ENCODE data around the gene KCNK1. TPM values are rescaled to one million over a fixed set of nuclear protein-coding genes. Genes with fewer than 3 reads are reported as not detected.
"Not testable (repeated sequence)": the region's sequence is repeated elsewhere in the genome, so short reads cannot be mapped to it uniquely, and the experiment has no call there.

KCNK1 gene
- polyA plus RNA-seq, 6 donors from 2014 or later = not detected

GRCh38 chr1:233611363-233611762 lies 2.5 kb upstream of the KCNK1 start:
- not testable (repeated sequence) for H3K36me3 Mint-ChIP-seq; H3K4me1 Mint-ChIP-seq; ATAC-seq (ENCODE audit: low read depth in 2 of 2); H3K27ac Mint-ChIP-seq; H3K4me3 Mint-ChIP-seq; DNase-seq
- Mint-ChIP-seq H3K27me3 (peaks cover 39 to 79% (median 60%) of the 10 kb centered on the region in 3 donors), H3K9me3 (peaks cover 0 to 11% (median 1%) of the 10 kb centered on the region in 7 donors)

- peaks cover 0 to 11% (median 2%) of the 10 kb centered on the region in 7 donors for H3K9me3 Mint-ChIP-seq
- no peak overlapping the region for H3K27ac Mint-ChIP-seq
- H3K4me1 Mint-ChIP-seq = peaks cover 6 to 10% (median 8%) of the 10 kb centered on the region in 3 donors
- no peak overlapping the region for H3K4me3 Mint-ChIP-seq
- DNase-seq (no peak), ATAC-seq (ENCODE audit: low read depth in 2 of 2) (no peak)
- peaks cover 0 to 5% of the 10 kb centered on the region in 2 donors for H3K36me3 Mint-ChIP-seq
- peaks cover 46 to 83% (median 72%) of the 10 kb centered on the region in 3 donors for H3K27me3 Mint-ChIP-seq
These were observed 352 bp downstream of the KCNK1 start for GRCh38 chr1:233614173-233614742.

DNA sequence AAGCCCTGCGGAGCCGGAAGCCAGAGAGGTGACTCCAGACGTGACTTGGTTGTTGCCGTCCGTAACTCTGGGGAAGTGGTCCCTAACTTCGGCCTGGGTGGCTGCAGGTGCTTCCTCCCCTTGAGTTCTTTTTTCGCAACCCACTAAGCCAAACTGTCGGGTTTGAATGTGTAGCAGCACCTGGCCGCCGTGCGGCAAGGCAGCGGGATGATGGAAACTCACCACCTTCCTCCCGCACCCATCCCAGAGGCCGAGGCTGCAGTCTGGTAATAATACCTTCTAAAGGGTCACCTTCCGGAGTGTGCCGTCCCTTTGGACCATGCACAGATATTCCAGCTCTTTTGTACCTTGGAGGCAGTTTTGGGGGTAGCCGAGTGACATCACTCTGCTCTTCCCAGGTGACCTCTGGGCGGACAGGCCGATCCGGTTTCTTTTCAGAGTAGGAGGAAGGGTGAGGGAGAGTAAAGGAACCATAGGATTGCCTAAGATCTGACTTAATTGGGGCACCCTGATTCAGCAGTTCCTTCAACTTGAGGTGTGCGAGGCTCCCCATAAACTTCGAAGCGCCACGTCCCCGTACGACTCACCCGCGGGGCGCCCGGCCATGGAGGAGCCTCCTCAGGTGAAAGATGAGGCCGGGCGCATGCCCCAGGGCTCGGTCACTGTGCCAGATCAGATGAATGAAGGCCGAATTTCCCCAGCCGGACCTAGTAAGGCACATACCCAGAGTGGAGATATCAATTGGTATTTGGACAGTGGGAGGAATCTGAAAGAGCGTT lies 1.0 kb downstream of the KCNK1 start:
- no peak for ATAC-seq (ENCODE audit: low read depth in 2 of 2)
- DNase-seq = no peak
- Mint-ChIP-seq H3K27ac (no peak overlapping the region), H3K27me3 (peaks cover 40 to 80% (median 69%) of the 10 kb centered on the region in 3 donors), H3K9me3 (peaks cover 0 to 11% (median 2%) of the 10 kb centered on the region in 7 donors), H3K36me3 (peaks cover 0 to 5% of the 10 kb centered on the region in 2 donors), H3K4me1 (peaks cover 6 to 10% (median 8%) of the 10 kb centered on the region in 3 donors), H3K4me3 (no peak overlapping the region)

DNA sequence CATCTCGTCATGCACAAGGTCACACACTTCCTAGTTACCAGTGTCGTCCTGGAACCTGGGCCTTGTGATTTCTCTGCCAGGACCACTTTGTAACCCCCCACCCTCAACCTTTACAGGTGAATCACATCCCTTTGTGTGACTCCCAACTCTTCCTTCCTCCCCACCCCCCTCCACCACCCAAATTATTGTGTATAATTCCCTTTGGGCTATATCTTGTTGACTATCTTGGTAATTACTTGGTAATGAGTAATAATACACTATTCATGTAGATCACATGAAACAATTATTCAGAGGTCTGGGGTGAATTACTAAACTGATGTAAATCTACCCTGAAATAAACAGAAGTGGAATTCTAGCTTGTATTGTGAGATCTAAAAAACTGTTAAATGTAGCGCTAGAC lies 1.7 kb downstream of the KCNK1 start:
- peaks cover 0 to 5% of the 10 kb centered on the region in 2 donors for H3K36me3 Mint-ChIP-seq
- H3K9me3 Mint-ChIP-seq = peaks cover 0 to 11% (median 2%) of the 10 kb centered on the region in 7 donors
- H3K27me3 Mint-ChIP-seq = peaks cover 39 to 77% (median 67%) of the 10 kb centered on the region in 3 donors
- no peak for ATAC-seq (ENCODE audit: low read depth in 2 of 2)
- no peak for DNase-seq
- no peak overlapping the region for H3K27ac Mint-ChIP-seq
- H3K4me1 Mint-ChIP-seq = peaks cover 6 to 10% (median 8%) of the 10 kb centered on the region in 3 donors
- no peak overlapping the region for H3K4me3 Mint-ChIP-seq

GRCh38 chr1:233617025-233617424 lies 3.1 kb downstream of the KCNK1 start:
- H3K36me3 Mint-ChIP-seq = peaks cover 0 to 5% of the 10 kb centered on the region in 2 donors
- peaks cover 30 to 68% (median 53%) of the 10 kb centered on the region in 3 donors for H3K27me3 Mint-ChIP-seq
- ATAC-seq (ENCODE audit: low read depth in 2 of 2) = no peak
- DNase-seq = no peak
- H3K4me1 Mint-ChIP-seq = peaks cover 6 to 10% (median 8%) of the 10 kb centered on the region in 3 donors
- no peak overlapping the region for H3K4me3 Mint-ChIP-seq
- H3K27ac Mint-ChIP-seq = no peak overlapping the region
- peaks cover 0 to 6% (median 0%) of the 10 kb centered on the region in 7 donors for H3K9me3 Mint-ChIP-seq

DNA sequence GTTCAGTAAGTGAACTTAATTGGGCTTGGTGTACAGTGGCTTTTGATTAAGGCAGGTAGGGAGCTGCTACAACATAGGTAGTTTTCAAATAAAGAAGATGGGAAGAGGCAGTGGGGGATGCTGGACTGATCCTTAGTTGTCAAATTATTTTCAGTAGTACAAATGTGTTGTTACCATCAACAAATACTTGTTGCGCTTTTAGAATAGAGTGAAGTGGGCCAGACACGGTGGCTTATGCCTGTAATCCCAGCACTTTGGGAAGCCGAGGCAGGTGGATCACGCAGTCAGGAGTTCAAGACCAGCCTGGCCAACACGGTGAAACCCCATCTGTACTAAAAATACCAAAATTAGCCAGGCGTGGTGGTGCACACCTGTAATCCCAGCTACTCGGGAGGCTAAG lies 5.5 kb downstream of the KCNK1 start:
- not testable (repeated sequence) for ATAC-seq (ENCODE audit: low read depth in 2 of 2); H3K9me3 Mint-ChIP-seq; H3K27ac Mint-ChIP-seq; H3K4me3 Mint-ChIP-seq; DNase-seq; H3K4me1 Mint-ChIP-seq; H3K36me3 Mint-ChIP-seq
- peaks cover 20 to 57% (median 45%) of the 10 kb centered on the region in 3 donors for H3K27me3 Mint-ChIP-seq

DNA sequence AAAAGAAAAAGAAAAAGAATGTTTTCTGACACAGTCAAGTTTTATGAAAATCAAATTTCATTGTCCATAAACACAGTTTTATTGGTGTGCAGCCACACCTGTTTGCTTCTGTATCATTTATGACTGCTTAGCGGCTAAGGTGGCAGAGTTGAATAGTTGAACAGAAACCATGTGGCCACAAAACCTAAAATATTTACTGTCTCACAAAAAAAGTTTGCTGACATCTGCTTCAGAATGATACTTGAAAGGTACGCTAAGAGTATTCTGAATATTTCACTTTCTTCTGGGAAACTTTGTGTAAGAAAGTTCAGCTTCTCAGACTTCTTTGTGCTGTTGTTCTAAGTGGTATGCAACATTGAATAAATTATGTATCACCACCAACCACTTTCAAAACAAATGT lies 6.2 kb downstream of the KCNK1 start:
- Mint-ChIP-seq H3K9me3 (peaks cover 0 to 6% (median 0%) of the 10 kb centered on the region in 7 donors), H3K4me3 (no peak overlapping the region), H3K4me1 (peaks cover 0 to 4% (median 0%) of the 10 kb centered on the region in 3 donors), H3K27ac (no peak overlapping the region), H3K27me3 (peaks cover 20 to 51% (median 39%) of the 10 kb centered on the region in 3 donors), H3K36me3 (no peaks in the 10 kb centered on the region)
- no peak for ATAC-seq (ENCODE audit: low read depth in 2 of 2)
- no peak for DNase-seq

DNA sequence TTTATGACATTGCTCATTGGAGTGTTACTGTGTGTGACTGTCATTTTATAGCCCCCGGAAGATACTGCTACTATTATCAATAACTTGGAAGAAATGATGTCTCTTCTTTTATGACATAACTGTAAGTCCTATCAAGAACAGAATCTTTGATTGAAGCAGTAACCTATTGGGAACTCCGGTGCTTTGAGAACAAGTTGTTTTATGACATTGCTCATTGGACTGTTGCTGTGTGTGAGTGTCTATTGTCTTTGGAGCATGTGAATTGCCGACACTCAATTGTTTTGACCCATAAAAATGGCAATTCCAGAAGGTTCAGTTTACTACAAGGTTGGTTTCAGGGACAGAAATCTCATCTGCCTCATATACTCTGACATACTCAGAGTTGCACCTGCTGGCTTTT lies 8.0 kb downstream of the KCNK1 start:
- Mint-ChIP-seq H3K4me1 (no peaks in the 10 kb centered on the region), H3K9me3 (peaks cover 0 to 2% (median 0%) of the 10 kb centered on the region in 7 donors), H3K27ac (no peak overlapping the region), H3K36me3 (no peaks in the 10 kb centered on the region), H3K27me3 (peaks cover 8 to 32% (median 20%) of the 10 kb centered on the region in 3 donors), H3K4me3 (no peak overlapping the region)
- DNase-seq (no peak), ATAC-seq (ENCODE audit: low read depth in 2 of 2) (no peak)

GRCh38 chr1:233624289-233624688 lies 10.4 kb downstream of the KCNK1 start:
- Mint-ChIP-seq H3K27me3 (peaks cover 2 to 17% (median 9%) of the 10 kb centered on the region in 3 donors), H3K9me3 (peaks cover 0 to 4% (median 0%) of the 10 kb centered on the region in 7 donors), H3K4me3 (no peak overlapping the region), H3K36me3 (no peaks in the 10 kb centered on the region), H3K4me1 (no peaks in the 10 kb centered on the region), H3K27ac (no peak overlapping the region)
- ATAC-seq (ENCODE audit: low read depth in 2 of 2) (no peak), DNase-seq (no peak)

- no peaks in the 10 kb centered on the region for H3K4me1 Mint-ChIP-seq
- peaks cover 0 to 5% (median 0%) of the 10 kb centered on the region in 7 donors for H3K9me3 Mint-ChIP-seq
- H3K36me3 Mint-ChIP-seq = no peaks in the 10 kb centered on the region
- ATAC-seq (ENCODE audit: low read depth in 2 of 2) (no peak), DNase-seq (no peak)
- no peak overlapping the region for H3K4me3 Mint-ChIP-seq
- no peak overlapping the region for H3K27ac Mint-ChIP-seq
- peaks cover 6 to 13% (median 9%) of the 10 kb centered on the region in 3 donors for H3K27me3 Mint-ChIP-seq
These were observed 11.2 kb downstream of the KCNK1 start for GRCh38 chr1:233625087-233625486.

- Mint-ChIP-seq H3K4me3 (no peak overlapping the region), H3K27ac (no peak overlapping the region), H3K4me1 (no peaks in the 10 kb centered on the region), H3K36me3 (no peaks in the 10 kb centered on the region), H3K27me3 (peaks cover 6 to 13% (median 9%) of the 10 kb centered on the region in 3 donors), H3K9me3 (peaks cover 0 to 5% (median 0%) of the 10 kb centered on the region in 7 donors)
- no peak for DNase-seq
- no peak for ATAC-seq (ENCODE audit: low read depth in 2 of 2)
These were observed 11.6 kb downstream of the KCNK1 start for GRCh38 chr1:233625510-233625981.

DNA sequence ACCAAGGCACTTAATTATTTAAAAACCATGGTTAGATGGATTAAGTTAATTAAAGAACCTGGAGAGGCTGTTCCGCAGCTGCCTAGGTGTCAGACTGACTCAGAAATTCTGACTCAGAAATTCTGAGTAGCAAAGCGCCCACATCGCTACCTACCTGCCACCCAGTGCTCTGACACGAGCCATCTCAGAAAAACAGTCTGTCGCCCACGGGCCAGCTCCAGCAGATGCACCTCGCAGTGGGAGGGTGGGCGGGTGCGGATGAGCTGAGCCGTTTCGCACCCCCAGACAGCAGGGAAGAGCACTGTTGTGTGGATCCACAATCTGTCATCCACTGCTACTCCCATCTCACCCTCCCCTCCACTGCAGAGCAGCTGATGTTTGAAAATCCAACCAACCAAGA lies 13.5 kb downstream of the KCNK1 start:
- no peak for DNase-seq
- Mint-ChIP-seq H3K4me1 (no peaks in the 10 kb centered on the region), H3K4me3 (no peak overlapping the region), H3K27me3 (peaks cover 4 to 6% (median 6%) of the 10 kb centered on the region in 3 donors), H3K9me3 (peaks cover 0 to 5% (median 0%) of the 10 kb centered on the region in 7 donors), H3K36me3 (no peaks in the 10 kb centered on the region), H3K27ac (no peak overlapping the region)
- ATAC-seq (ENCODE audit: low read depth in 2 of 2) = no peak

- ATAC-seq (ENCODE audit: low read depth in 2 of 2) = no peak
- H3K9me3 Mint-ChIP-seq = peaks cover 0 to 5% (median 0%) of the 10 kb centered on the region in 7 donors
- H3K27ac Mint-ChIP-seq = no peak overlapping the region
- no peak overlapping the region for H3K4me3 Mint-ChIP-seq
- no peaks in the 10 kb centered on the region for H3K4me1 Mint-ChIP-seq
- no peaks in the 10 kb centered on the region for H3K36me3 Mint-ChIP-seq
- DNase-seq = no peak
- H3K27me3 Mint-ChIP-seq = peaks cover under 1 to 6% (median 2%) of the 10 kb centered on the region in 3 donors
These were observed 13.9 kb downstream of the KCNK1 start for GRCh38 chr1:233627823-233628222.
